Medulla oblongata (tissue), 1 donor: ENCODE measurements around the gene RABGGTA.

Experiments used
- DNase-seq: peaks from one replicate; pipeline ENCODE4 v3.0.0-alpha.2; 2015; ENCODE audit errors: extremely low spot score

The RABGGTA gene

GRCh38 chr14:24216345-24216699, 55.1 kb downstream of the RABGGTA start:
- DNase-seq = no peak
